ENCODE data around the gene CDCP1.
"Not testable (repeated sequence)": the region's sequence is repeated elsewhere in the genome, so short reads cannot be mapped to it uniquely, and the experiment has no call there.

CDCP1 gene

GRCh38 chr3:45078910-45079522 lies 67.2 kb downstream of the CDCP1 start:
- no peak overlapping the region for H3K27ac ChIP-seq (replicated peaks)
- no peak for DNase-seq (ENCODE audit: low read depth in 1 of 2, low spot score in 1 of 2)

GRCh38 chr3:45078256-45078655 lies 67.9 kb downstream of the CDCP1 start:
- H3K27ac ChIP-seq (replicated peaks); DNase-seq (ENCODE audit: low read depth in 1 of 2, low spot score in 1 of 2): not testable (repeated sequence)

More at GRCh38 chr3:45078910-45079522, 67.2 kb downstream of the CDCP1 start:
- Histone ChIP-seq H3K4me3 (replicated peaks; ENCODE audit: insufficient read depth, low read length) (no peak overlapping the region), H3K27me3 (ENCODE audit: insufficient read depth, poor library complexity, severe bottlenecking) (no peaks in the 10 kb centered on the region)
- no peak for TF ChIP-seq POLR2AphosphoS5 (IDR thresholded peaks at IDR 0.05; ENCODE audit: low read depth)
- no peak for TF ChIP-seq SPI1 (IDR thresholded peaks at IDR 0.05; ENCODE audit: borderline replicate concordance, low read depth)
- TF ChIP-seq GABPA (IDR thresholded peaks at IDR 0.05; ENCODE audit: low read depth), result no peak
- no peak for TF ChIP-seq REST (IDR thresholded peaks at IDR 0.05; ENCODE audit: insufficient replicate concordance, low read depth)
- TF ChIP-seq, protein P1, sequence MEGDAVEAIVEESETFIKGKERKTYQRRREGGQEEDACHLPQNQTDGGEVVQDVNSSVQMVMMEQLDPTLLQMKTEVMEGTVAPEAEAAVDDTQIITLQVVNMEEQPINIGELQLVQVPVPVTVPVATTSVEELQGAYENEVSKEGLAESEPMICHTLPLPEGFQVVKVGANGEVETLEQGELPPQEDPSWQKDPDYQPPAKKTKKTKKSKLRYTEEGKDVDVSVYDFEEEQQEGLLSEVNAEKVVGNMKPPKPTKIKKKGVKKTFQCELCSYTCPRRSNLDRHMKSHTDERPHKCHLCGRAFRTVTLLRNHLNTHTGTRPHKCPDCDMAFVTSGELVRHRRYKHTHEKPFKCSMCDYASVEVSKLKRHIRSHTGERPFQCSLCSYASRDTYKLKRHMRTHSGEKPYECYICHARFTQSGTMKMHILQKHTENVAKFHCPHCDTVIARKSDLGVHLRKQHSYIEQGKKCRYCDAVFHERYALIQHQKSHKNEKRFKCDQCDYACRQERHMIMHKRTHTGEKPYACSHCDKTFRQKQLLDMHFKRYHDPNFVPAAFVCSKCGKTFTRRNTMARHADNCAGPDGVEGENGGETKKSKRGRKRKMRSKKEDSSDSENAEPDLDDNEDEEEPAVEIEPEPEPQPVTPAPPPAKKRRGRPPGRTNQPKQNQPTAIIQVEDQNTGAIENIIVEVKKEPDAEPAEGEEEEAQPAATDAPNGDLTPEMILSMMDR (IDR thresholded peaks at IDR 0.05; ENCODE audit: insufficient read depth, low read length), result no peak

DNA sequence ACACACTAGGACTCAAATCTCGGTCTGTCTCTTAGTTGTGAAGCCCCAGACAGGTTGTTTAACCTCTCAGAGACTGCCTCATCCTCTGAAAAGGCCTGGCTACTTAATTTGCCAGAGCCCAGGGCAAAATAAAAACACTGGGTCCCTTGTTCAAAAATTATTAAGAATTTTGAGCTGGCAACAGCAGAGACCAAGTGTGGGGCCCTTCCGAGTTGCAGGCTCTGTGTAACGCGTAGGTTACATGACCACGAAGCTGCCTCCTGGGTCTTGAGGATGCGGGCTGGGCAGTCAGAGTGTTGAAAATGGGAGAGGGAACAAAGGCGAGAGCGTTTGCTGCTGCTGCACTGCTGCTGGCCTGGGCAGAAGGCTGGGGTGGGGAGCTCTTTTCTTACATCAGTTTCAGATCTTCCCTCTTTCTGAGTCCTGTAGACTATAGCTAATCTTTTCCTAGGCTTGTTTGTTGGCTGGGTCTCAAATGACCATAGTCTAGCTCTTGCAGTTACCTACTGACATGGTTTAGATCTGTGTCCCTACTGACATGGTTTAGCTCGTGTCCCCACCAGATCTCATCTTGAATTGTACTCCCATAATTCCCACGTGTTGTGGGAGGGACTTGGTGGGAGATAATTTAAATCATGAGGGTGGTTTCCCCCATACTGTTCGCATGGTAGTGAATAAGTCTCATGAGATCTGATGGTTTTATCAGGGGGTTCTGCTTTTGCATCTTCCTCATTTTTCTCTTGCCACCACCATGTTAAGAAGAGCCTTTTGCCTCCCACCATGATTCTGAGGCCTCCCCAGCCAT lies 70.2 kb downstream of the CDCP1 start:
- peak; percentile 76 for TF ChIP-seq SPI1 (IDR thresholded peaks at IDR 0.05; ENCODE audit: borderline replicate concordance, low read depth)
- no peak for TF ChIP-seq REST (IDR thresholded peaks at IDR 0.05; ENCODE audit: insufficient replicate concordance, low read depth)
- H3K27ac ChIP-seq (replicated peaks), result no peak overlapping the region
- peak in 1 of 2 experiments; percentile 29 for DNase-seq (ENCODE audit: low read depth in 1 of 2, low spot score in 1 of 2)
- H3K4me3 ChIP-seq (replicated peaks; ENCODE audit: insufficient read depth, low read length), result no peak overlapping the region
- no peaks in the 10 kb centered on the region for H3K27me3 ChIP-seq (ENCODE audit: insufficient read depth, poor library complexity, severe bottlenecking)

More at GRCh38 chr3:45078256-45078655, 67.9 kb downstream of the CDCP1 start:
- H3K27me3 ChIP-seq (ENCODE audit: insufficient read depth, poor library complexity, severe bottlenecking); H3K4me3 ChIP-seq (replicated peaks; ENCODE audit: insufficient read depth, low read length): not testable (repeated sequence)

DNA sequence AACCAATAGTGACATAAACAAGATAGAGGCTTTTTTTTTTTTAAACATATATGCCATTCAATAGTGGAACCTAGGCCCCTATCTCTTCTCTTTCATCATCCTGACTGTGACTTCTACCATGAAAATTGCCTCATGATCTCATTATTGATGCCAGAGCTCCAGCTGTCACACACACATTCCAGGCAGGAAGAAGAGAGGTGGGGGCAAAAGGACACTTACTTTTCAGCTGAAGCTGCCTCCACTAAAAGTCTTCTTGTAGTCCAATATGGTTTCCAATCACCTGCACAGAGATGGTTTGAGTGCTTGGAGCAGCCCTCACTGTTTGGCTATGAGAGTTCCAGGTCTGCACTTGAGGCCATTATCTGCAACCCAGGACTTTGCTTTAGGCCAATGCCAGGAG lies 75.1 kb downstream of the CDCP1 start:
- TF ChIP-seq, protein P1 (IDR thresholded peaks at IDR 0.05; ENCODE audit: insufficient read depth, low read length), result no peak
- TF ChIP-seq SPI1 (IDR thresholded peaks at IDR 0.05; ENCODE audit: borderline replicate concordance, low read depth) (no peak), REST (IDR thresholded peaks at IDR 0.05; ENCODE audit: insufficient replicate concordance, low read depth) (no peak), POLR2AphosphoS5 (IDR thresholded peaks at IDR 0.05; ENCODE audit: low read depth) (no peak), GABPA (IDR thresholded peaks at IDR 0.05; ENCODE audit: low read depth) (no peak)
- Histone ChIP-seq H3K4me3 (replicated peaks; ENCODE audit: insufficient read depth, low read length) (no peak overlapping the region), H3K27ac (replicated peaks) (no peak overlapping the region), H3K27me3 (ENCODE audit: insufficient read depth, poor library complexity, severe bottlenecking) (no peaks in the 10 kb centered on the region)
- no peak for DNase-seq (ENCODE audit: low read depth in 1 of 2, low spot score in 1 of 2)
